Activated CD8-positive, alpha-beta memory T cell treated with anti-CD3 and anti-CD28 coated beads, Interleukin-2, amount 50 U/mL, for 1 hour (primary cell): ENCODE data around the gene POMGNT2.

Experiments used
- DNase-seq: peaks from one replicate; pipeline ENCODE4 v3.0.0-alpha.2; 2020; ENCODE audit errors: extremely low read depth

The POMGNT2 gene

DNA sequence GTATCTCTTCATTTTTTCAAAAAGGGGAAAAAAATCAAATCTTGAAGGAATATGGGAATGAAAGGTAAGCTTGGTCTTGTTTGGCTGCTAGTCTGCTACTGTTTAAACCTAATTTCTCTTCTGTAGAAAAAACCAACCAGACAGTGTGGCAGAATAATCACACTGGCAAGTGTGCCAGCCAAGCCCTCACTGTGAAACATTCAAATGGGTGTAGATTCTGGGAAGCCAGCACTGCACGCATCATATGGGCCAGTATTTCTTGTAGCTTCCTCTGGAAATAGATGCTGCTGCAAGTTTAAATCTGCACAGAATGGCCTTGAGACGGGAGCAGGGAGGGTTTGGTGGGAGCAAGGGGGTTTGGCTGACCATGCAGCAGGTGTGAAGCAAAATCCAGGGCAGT is 62.1 kb downstream of the POMGNT2 start:
- no peak for DNase-seq

DNA sequence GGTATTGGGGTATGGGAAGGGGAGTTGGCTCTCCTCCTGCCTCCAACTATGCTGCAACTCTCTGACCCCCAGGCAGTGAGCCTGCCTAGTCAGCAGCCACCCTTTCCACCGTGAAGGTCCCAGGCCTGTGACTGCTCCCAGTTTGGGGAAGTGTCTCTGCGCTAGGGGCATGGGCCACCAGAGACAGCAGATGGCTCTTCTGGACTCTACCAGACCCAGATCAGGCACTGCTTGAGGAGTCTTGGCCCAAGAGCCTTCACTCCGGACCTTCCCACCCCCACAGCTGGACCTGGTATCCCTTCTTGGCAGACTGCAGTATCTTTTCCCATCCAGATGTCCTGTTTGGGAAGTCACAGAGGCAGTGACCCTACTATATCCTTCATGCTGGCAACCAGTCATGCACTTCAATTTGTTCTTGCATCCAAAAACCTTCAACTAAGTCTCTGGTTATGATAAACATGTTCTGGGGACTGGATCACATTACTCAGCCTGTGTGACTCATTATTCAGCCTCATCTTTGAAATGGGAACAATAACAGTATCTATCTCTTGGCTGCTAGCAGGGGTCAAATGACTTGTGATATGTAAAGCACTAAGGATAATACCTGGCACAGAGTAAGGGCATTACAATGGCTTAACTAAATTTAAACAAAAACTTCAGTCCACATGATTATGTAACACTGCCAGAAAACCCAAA is 62.7 kb downstream of the POMGNT2 start:
- DNase-seq: no peak

DNA sequence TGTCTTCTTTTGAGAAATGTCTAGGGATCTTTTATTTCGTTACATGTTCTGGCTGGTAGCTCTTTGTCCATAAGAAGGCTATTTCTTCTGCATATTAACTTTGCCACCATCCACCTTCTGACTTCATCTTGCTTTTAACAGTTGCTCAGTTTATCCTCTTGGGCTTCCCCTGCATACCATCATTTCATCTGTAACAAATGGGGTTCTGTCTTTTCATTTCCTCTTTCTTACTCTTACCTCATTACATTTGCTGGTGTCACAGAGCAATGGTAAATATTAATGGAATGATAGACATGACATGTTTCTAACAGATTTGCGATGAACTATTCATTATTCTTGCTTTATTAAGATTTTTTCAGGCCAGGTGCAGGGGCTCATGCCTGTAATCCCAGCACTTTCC is 64.4 kb downstream of the POMGNT2 start:
- no peak for DNase-seq

DNA sequence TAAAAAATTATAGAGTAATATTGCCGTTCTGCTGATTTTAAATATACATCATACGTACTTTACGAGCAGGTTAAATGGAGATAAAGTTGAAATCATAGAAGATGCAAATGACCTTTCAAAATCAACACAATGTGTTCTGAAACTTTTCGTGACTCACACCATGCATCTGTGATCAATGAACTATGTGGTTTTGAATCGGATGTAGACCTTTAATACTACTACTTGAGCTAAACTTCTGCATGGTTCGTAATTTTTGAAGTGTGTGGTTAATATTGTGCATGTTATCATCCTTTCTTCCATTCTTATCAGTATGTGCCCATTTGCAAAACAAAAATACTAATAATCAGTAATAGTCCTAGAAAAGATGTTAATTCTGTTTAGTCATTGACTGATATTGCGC is 67.9 kb downstream of the POMGNT2 start:
- no peak for DNase-seq

DNA sequence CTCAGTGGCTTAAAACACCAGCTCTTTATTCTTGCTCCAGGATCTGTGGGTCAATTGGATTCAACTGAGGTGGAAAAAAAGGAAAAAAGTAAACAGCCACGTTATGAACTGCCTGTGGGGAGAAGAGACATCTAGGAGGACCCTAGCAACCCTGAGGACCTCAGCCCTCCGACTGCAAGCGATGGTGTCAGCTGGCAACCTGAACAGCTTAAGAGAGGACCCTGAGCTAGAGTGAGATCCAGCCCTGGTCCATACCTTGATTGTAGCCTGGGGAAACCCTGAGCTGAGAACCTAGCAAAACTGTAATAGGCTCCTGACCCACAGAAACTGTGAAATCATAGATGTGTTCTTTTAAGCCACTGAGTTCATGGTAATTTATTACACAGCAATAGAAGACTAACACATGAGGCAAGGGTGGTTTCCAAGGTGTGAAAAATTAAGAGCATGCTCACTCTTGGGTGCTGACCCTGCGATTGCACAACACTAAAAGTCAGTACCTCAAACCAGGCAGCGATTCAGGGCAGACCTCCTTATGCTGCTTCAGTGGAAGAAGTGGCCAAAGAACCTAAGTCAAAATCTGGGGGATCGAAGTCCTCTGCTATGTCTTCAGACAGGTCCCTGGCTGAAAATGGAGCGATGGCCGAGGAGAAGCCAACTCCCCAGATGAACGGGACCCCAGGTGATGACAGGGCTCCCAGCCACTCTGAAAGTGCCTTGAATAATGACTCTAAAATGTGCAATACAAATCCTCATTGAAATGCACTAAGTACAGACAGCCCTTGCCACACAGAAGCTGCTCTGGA is 69.1 kb downstream of the POMGNT2 start:
- DNase-seq: no peak

DNA sequence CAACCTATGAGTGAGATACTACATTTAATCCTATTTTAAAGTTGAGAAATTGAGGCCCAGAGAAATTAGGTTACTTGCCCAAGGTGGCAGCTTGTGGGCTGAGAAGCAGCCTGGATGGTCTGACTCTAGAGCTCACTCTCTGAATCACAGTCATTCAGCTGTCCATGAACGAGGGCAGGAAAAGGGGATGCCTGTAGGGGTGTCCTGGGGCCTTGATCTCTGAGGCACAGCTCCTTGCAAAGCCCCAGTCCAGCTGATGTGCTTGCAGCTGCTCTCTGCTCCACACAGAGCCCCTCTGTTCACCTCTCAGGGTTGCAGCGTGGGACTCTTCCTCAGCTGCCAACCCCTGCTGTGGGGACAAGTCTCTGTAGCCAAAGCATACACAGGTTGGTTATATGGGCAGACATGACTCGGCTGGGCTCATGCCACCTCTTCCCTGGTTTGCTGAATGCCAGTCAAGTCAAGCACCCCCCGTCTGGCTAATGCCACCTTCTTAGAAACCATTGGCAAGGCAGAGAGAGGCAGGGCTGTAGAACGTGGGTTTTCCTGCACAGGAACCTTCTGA is 70.0 kb downstream of the POMGNT2 start:
- no peak for DNase-seq

DNA sequence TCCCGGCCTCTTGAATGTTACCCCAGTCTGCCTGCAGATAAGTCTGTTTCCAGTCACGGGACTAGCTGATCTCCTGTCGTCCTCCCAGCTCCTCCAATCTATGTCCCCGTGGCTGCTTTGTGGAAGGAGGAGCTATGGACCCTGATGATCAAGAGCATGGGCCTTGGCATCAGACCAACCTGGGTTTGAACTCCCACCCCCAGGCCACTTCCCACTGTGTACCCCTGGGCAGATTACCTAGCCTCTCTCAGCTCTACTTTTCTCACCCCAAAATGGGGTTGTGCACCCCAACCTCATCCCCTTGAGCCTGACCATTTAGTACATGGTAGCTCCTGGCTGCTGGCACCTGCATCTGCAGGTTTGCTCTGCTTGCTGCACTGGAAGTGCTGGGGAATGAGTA is 71.0 kb downstream of the POMGNT2 start:
- DNase-seq: no peak

DNA sequence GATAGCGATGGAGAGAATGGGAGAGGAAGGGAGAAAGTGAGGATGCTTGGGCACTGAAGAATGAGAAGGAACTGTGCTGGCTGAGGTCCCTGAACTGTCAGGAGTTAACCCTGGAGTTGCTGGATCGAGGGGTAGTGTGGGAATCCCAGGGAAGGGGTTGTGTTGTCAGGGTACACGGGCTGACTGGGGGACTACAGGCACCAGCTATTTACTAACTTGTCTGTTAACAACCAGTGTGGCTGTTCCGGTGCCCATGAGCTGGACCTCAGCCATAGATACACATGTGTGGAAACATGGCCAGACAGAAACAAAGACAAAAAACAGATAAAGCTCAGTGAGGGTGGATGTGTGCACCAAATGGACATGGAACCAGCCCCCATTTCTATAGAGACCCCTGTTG is 71.7 kb downstream of the POMGNT2 start:
- DNase-seq: no peak

DNA sequence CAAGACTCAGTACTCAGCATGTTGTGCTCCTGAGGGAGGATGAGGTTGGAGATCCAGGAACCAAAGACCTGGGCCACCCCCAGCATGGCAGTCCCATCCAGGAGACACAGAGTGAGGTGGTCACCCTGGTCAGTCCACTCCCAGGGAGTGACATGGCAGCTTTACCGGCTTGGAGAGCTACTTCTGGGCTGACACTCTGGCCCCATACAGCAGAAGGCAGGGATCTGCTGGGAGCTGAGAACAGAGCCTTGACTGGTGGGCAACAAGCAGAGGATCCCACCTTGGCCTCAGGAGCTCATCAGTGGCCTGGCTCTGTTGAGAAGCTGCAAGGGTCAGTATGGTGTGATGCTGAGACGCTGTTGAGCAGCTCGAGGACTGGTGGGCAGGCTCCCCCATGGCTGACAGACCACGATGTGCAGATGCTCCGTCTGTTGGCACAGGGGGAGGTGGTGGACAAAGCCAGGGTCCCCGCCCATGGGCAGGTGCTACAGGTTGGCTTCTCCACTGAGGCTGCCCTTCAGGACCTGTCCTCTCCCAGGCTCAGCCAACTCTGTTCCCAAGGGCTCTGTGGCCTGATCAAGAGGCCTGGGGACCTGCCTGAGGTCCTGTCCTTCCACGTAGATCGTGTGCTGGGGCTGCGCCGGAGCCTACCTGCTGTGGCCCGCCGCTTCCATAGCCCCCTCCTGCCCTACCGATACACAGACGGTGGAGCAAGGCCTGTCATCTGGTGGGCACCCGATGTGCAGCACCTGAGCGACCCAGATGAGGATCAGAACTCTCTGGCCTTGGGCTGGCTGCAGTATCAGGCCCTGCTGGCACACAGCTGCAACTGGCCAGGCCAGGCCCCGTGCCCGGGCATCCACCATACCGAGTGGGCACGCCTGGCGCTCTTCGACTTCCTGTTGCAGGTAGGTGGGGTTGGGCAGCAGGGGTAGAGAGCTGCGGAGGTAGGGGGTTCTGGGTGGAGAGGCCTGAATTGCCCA is 72.9 kb downstream of the POMGNT2 start:
- DNase-seq: no peak

DNA sequence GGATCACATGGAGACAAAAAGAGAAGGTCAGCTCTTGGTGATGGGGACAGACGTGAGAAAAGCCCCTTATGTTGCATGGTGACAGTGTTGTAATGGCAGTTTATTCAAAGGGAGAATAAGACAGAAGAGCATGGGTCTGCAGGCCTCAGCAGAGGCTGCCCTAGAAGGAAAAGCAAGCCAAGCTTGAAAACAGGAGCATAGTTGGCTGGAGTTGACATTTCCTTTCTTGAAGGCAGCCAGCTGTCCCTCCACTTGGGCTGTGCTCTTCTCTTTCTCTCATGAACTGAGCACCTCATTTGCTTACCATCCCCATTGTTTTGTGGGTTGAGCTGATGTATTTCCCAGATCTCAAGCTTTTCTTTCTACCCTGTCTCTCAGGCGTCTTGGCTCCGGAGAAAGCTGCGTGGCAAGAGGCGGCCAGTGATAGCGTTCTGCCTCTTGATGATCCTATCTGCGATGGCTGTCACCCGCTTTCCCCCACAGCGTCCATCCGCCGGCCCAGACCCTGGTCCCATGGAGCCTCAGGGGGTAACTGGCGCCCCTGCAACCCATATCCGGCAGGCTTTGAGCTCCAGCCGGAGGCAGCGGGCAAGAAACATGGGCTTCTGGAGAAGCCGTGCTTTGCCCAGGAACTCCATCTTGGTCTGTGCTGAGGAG is 73.9 kb downstream of the POMGNT2 start:
- no peak for DNase-seq

DNA sequence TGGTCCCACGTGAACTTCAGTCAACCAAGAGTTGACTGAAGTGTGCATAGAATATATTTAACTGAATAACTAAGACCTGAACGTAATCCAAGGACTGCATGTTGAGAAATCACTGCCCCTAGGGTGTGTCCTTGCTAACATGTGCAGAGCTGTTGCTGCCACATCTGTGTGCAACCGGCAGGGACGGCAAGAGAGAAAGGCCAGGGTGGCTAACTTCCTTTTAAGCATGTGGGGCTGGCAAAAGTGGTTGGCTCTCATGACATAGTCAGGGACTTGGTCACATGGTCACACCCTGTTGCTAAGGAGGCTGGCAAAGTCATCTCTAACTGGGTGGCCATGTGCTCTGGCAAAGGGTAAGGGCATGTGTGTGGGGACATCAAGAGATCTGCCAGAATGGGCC is 74.4 kb downstream of the POMGNT2 start:
- DNase-seq: no peak

DNA sequence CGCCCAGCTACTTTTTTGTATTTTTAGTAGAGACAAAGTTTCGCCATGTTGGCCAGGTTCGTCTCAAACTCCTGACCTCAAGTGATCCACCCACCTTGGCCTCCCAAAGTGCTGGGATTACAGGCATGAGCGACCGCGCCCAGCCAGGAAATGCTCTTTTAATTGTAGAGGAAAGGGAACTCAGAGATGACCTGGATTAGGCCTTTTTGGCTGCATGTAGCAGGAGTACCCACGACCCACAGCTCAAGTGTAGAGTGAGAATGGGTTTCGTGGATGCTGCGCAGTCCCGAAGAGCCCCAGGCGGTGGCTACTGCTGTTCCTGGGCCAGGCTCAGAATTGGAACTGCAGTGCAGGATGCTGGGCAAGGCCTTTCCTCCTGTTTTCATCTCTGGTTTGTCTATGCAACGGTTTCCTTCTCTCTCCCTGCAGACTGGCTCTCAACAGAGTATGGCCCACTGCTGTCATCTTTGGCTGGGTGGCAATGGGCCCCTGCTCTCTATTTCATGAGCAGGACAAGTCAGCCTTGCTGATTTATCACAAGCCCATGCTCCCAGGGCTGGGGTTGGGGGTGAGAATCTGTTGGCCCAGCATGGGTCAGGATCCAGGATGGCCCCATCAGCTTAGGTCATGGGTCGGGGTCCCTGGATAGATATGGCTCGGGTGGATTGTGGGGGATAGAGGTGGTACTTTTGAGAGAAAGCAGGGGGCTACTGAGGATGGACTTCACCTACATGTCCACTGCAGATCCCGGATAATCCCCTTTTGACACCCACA is 75.5 kb downstream of the POMGNT2 start:
- no peak for DNase-seq
